ENCODE measurements around the gene PGRMC1.

Gene PGRMC1

GRCh38 chrX:119238557-119238956 is 2.5 kb downstream of the PGRMC1 start:
- Histone ChIP-seq H3K27ac (ENCODE audit: low read depth, low read length, poor library complexity, severe bottlenecking) (no peak overlapping the region), H3K36me3 (ENCODE audit: insufficient read depth, low read length) (peaks cover 22% of the 10 kb centered on the region), H2AFZ (ENCODE audit: low read length) (no peak overlapping the region), H3K27me3 (ENCODE audit: insufficient read depth, low read length) (no peaks in the 10 kb centered on the region), H3K4me3 (ENCODE audit: low read depth, low read length, poor library complexity, severe bottlenecking) (peak overlapping the region; percentile 17), H3K79me2 (ENCODE audit: insufficient read depth, low read length) (no peaks in the 10 kb centered on the region), H3K9me3 (ENCODE audit: low read length) (no peaks in the 10 kb centered on the region), H3K4me1 (ENCODE audit: insufficient read depth, low read length, severe bottlenecking) (peaks cover 27% of the 10 kb centered on the region), H3K4me2 (ENCODE audit: low read length) (peak overlapping the region; percentile 76), H3K9me2 (ENCODE audit: low read depth, low read length) (no peaks in the 10 kb centered on the region), H3F3A (ENCODE audit: insufficient read depth, low read length) (no peaks in the 10 kb centered on the region), H3K9ac (ENCODE audit: low read length) (no peak overlapping the region), H4K20me1 (ENCODE audit: insufficient read depth, low read length) (no peaks in the 10 kb centered on the region)
- TF ChIP-seq EZH2 (IDR thresholded peaks at IDR 0.05; ENCODE audit: borderline replicate concordance, low read length) (no peak), CTCF (IDR thresholded peaks at IDR 0.05; ENCODE audit: low read length) (no peak)

- TF ChIP-seq CTCF (IDR thresholded peaks at IDR 0.05; ENCODE audit: low read length): no peak
- no peak for TF ChIP-seq EZH2 (IDR thresholded peaks at IDR 0.05; ENCODE audit: borderline replicate concordance, low read length)
- H4K20me1 ChIP-seq (ENCODE audit: insufficient read depth, low read length): no peaks in the 10 kb centered on the region
- H3K4me1 ChIP-seq (ENCODE audit: insufficient read depth, low read length, severe bottlenecking): peaks cover 27% of the 10 kb centered on the region
- no peak overlapping the region for H3K27ac ChIP-seq (ENCODE audit: low read depth, low read length, poor library complexity, severe bottlenecking)
- no peak overlapping the region for H3K4me2 ChIP-seq (ENCODE audit: low read length)
- H3K4me3 ChIP-seq (ENCODE audit: low read depth, low read length, poor library complexity, severe bottlenecking): no peak overlapping the region
- H3K9ac ChIP-seq (ENCODE audit: low read length): no peak overlapping the region
- H3F3A ChIP-seq (ENCODE audit: insufficient read depth, low read length): no peaks in the 10 kb centered on the region
- H3K36me3 ChIP-seq (ENCODE audit: insufficient read depth, low read length): peaks cover 36% of the 10 kb centered on the region
- no peaks in the 10 kb centered on the region for H3K9me2 ChIP-seq (ENCODE audit: low read depth, low read length)
- H3K9me3 ChIP-seq (ENCODE audit: low read length): no peaks in the 10 kb centered on the region
- H3K27me3 ChIP-seq (ENCODE audit: insufficient read depth, low read length): no peaks in the 10 kb centered on the region
- H2AFZ ChIP-seq (ENCODE audit: low read length): no peak overlapping the region
- no peaks in the 10 kb centered on the region for H3K79me2 ChIP-seq (ENCODE audit: insufficient read depth, low read length)
These were observed 4.3 kb downstream of the PGRMC1 start for GRCh38 chrX:119240356-119240755.

GRCh38 chrX:119247702-119248101 is 11.6 kb downstream of the PGRMC1 start:
- no peaks in the 10 kb centered on the region for H3F3A ChIP-seq (ENCODE audit: insufficient read depth, low read length)
- H3K27ac ChIP-seq (ENCODE audit: low read depth, low read length, poor library complexity, severe bottlenecking): no peak overlapping the region
- no peak overlapping the region for H3K9ac ChIP-seq (ENCODE audit: low read length)
- H4K20me1 ChIP-seq (ENCODE audit: insufficient read depth, low read length): no peaks in the 10 kb centered on the region
- no peak for TF ChIP-seq CTCF (IDR thresholded peaks at IDR 0.05; ENCODE audit: low read length)
- no peak for TF ChIP-seq EZH2 (IDR thresholded peaks at IDR 0.05; ENCODE audit: borderline replicate concordance, low read length)
- H3K79me2 ChIP-seq (ENCODE audit: insufficient read depth, low read length): no peaks in the 10 kb centered on the region
- no peaks in the 10 kb centered on the region for H3K9me2 ChIP-seq (ENCODE audit: low read depth, low read length)
- H3K36me3 ChIP-seq (ENCODE audit: insufficient read depth, low read length): peaks cover 21% of the 10 kb centered on the region; the same call in 1 of the 2 replicates
- no peaks in the 10 kb centered on the region for H3K27me3 ChIP-seq (ENCODE audit: insufficient read depth, low read length)
- H3K4me1 ChIP-seq (ENCODE audit: insufficient read depth, low read length, severe bottlenecking): peaks cover 7% of the 10 kb centered on the region
- no peak overlapping the region for H3K4me3 ChIP-seq (ENCODE audit: low read depth, low read length, poor library complexity, severe bottlenecking)
- no peak overlapping the region for H3K4me2 ChIP-seq (ENCODE audit: low read length)
- H3K9me3 ChIP-seq (ENCODE audit: low read length): no peaks in the 10 kb centered on the region
- no peak overlapping the region for H2AFZ ChIP-seq (ENCODE audit: low read length)
